ENCODE data around the gene CACNA1I.

The CACNA1I gene

GRCh38 chr22:39718206-39718605, 147.7 kb downstream of the CACNA1I start:
- TF ChIP-seq, protein P1, sequence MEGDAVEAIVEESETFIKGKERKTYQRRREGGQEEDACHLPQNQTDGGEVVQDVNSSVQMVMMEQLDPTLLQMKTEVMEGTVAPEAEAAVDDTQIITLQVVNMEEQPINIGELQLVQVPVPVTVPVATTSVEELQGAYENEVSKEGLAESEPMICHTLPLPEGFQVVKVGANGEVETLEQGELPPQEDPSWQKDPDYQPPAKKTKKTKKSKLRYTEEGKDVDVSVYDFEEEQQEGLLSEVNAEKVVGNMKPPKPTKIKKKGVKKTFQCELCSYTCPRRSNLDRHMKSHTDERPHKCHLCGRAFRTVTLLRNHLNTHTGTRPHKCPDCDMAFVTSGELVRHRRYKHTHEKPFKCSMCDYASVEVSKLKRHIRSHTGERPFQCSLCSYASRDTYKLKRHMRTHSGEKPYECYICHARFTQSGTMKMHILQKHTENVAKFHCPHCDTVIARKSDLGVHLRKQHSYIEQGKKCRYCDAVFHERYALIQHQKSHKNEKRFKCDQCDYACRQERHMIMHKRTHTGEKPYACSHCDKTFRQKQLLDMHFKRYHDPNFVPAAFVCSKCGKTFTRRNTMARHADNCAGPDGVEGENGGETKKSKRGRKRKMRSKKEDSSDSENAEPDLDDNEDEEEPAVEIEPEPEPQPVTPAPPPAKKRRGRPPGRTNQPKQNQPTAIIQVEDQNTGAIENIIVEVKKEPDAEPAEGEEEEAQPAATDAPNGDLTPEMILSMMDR (IDR thresholded peaks at IDR 0.05; ENCODE audit: borderline replicate concordance, control extremely low read depth, extremely low read depth, insufficient read depth, missing control alignments), result no peak
- no peak for DNase-seq (ENCODE audit: low spot score)
- in situ Hi-C loops (cut with MboI; ENCODE audit: low sequenced_read_pairs, unreplicated experiment), result no loop called here

DNA sequence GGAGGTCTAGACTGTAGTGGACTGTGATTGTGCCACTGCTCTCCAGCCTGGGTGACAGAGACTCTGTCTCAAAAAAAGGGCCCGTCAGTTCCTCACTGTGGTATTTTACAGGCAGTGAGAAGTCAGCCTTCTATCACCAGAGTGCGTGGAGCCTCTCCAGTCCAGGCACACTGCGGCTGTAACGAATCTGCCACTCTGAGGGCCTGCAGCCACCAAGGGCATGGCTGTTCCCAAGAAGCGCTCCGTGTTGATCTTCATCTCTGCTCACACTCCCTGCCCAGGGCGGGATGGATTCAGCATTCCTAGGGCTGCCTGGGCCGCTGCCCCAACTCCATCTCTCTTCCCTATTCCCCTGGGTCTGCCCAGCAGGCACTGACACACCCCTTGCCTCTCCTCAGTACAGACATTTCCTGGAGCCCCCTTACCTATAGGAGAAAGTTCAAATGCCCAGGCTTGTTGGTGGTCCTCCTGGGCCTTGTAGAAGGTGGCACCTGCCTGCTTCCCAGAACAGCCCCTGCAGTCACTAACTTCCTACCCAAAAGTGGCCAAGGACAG, 148.4 kb downstream of the CACNA1I start:
- DNase-seq (ENCODE audit: low spot score), result no peak
- TF ChIP-seq, protein P1 (IDR thresholded peaks at IDR 0.05; ENCODE audit: borderline replicate concordance, control extremely low read depth, extremely low read depth, insufficient read depth, missing control alignments), result no peak
- in situ Hi-C loops (cut with MboI; ENCODE audit: low sequenced_read_pairs, unreplicated experiment), result no loop called here

- in situ Hi-C loops (cut with MboI; ENCODE audit: low sequenced_read_pairs, unreplicated experiment), result no loop called here
- no peak for DNase-seq (ENCODE audit: low spot score)
- TF ChIP-seq, protein P1 (IDR thresholded peaks at IDR 0.05; ENCODE audit: borderline replicate concordance, control extremely low read depth, extremely low read depth, insufficient read depth, missing control alignments), result no peak
Measured at GRCh38 chr22:39719559-39720450, 149.3 kb downstream of the CACNA1I start.

DNA sequence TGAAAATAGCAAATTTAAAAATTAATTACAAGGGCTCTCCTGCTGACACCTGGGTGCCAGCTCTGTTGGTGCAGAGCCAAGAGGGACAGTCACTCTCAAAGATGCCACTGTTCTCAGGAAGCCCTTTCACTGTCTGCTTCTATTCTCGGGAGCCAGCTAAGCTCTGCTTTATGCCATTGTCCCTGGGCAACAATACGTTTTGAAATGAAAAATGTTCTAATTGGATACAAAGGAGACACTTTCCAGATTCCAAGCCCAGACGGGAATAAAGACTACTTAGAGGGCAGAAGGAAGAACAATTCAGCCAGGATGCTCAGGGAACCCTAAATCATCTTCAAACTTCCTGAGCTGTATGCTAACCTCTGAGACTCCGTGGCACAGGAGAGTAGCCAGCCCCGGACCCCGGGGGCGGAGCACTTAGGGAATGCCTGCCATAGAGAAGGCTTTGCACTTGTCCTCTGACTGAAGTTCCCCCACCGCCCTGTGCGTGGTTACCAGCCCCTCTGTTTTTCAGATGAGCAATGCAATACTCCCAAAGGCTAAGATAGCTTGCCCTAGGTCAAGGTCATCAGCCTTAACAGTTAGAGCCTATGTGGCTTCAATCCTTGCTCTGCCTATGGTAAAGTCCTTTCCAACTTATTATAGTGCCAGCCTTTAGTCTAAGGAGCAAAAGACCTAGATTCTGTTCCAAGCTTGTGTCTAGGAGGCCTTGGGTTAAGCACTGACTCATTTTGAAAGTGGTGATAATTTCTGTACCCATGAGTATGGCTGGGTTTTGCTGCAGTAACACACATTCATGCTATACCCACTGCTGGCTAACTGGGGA, 150.9 kb downstream of the CACNA1I start:
- in situ Hi-C loops (cut with MboI; ENCODE audit: low sequenced_read_pairs, unreplicated experiment), result no loop called here
- DNase-seq (ENCODE audit: low spot score), result no peak
- TF ChIP-seq, protein P1 (IDR thresholded peaks at IDR 0.05; ENCODE audit: borderline replicate concordance, control extremely low read depth, extremely low read depth, insufficient read depth, missing control alignments), result no peak

DNA sequence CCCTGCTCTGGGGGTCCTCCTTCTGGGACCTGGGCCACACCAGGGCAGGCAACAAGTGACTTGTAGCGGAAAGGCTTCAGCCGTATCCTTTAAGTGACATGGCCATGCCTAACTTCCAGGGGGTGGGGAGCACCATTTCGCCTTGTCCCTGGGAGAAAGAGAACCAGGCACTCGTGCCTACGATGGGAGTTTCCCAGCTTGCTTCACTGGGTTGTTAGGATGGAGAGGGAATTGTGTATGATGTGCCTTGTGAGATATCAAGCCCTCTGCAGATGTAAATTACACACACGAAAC, 151.4 kb downstream of the CACNA1I start:
- TF ChIP-seq, protein P1 (IDR thresholded peaks at IDR 0.05; ENCODE audit: borderline replicate concordance, control extremely low read depth, extremely low read depth, insufficient read depth, missing control alignments), result no peak
- in situ Hi-C loops (cut with MboI; ENCODE audit: low sequenced_read_pairs, unreplicated experiment), result no loop called here
- no peak for DNase-seq (ENCODE audit: low spot score)

- TF ChIP-seq, protein P1 (IDR thresholded peaks at IDR 0.05; ENCODE audit: borderline replicate concordance, control extremely low read depth, extremely low read depth, insufficient read depth, missing control alignments), result no peak
- no peak for DNase-seq (ENCODE audit: low spot score)
- in situ Hi-C loops (cut with MboI; ENCODE audit: low sequenced_read_pairs, unreplicated experiment), result no loop called here
Measured at GRCh38 chr22:39722501-39722900, 151.9 kb downstream of the CACNA1I start.
